ENCODE measurements around the gene NCF2.

- no peak for TF ChIP-seq CTCF (IDR thresholded peaks at IDR 0.05; ENCODE audit: extremely low read depth in 1 of 2, insufficient read depth in 1 of 2, low read depth in 1 of 2, low read length in 2 of 2)
- no peak for TF ChIP-seq POLR2A (IDR thresholded peaks at IDR 0.05; ENCODE audit: low read depth, low read length)
- no peak for TF ChIP-seq POLR2AphosphoS5 (IDR thresholded peaks at IDR 0.05; ENCODE audit: insufficient read depth, low read depth, low read length)
- TF ChIP-seq FOS (IDR thresholded peaks at IDR 0.05; ENCODE audit: borderline replicate concordance, insufficient read depth, low read length): no peak
- TF ChIP-seq EZH2 (IDR thresholded peaks at IDR 0.05; ENCODE audit: borderline replicate concordance, low read depth, low read length, severe bottlenecking): no peak
- TF ChIP-seq MAX (IDR thresholded peaks at IDR 0.05; ENCODE audit: insufficient read depth, insufficient read length): no peak
These were observed 45.5 kb downstream of the NCF2 start for GRCh38 chr1:183544598-183545297.

All from endothelial cell of umbilical vein (primary cell).